ENCODE measurements around the gene SYNJ2.

Gene SYNJ2

DNA sequence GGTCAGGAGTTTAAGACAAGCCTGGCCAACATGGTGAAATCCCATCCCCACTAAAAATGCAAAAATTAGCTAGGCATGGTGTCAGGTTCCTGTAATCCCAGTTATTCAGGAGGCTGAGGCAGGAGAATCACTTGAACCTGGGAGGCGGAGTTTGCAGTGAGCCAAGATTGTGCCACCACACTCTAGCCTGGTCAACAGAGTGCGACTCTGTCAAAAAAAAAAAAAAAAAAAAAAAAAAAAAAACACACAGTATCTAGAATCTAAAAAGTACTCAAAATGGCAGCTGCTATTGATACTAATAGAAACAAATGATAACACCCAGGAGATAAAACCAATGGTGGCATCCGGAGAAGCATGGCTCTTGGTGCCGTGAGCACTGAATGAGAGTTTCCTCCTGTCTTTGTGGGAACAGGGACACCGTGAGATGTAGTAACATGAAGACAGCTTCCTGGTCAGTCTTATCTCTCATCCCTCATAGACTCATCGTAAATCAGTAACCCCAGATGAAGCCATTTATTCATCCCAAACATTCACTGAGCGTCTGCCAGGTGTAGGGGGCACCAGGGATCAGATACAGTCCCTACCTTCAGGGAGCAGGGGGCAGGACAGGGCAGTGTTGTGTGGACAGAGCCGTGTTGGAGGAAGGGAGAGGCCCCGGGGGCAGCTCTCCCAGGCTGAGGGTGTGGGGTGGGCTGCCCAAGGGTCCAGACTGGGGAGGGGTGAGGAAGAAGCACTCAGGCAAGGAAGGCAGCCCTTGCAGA lies 66.1 kb downstream of the SYNJ2 start:
- peaks cover 38% of the 10 kb centered on the region for H3K36me3 Mint-ChIP-seq (ENCODE audit: low read depth)
- no peak overlapping the region for H3K4me3 Mint-ChIP-seq
- H3K27me3 Mint-ChIP-seq (ENCODE audit: low read depth), result no peaks in the 10 kb centered on the region
- peak overlapping the region; percentile 86 for H3K27ac Mint-ChIP-seq
- peaks cover 21% of the 10 kb centered on the region for H3K4me1 Mint-ChIP-seq (ENCODE audit: low read depth)
- H3K9me3 Mint-ChIP-seq, result no peaks in the 10 kb centered on the region

GRCh38 chr6:158048589-158048988 lies 66.9 kb downstream of the SYNJ2 start:
- Mint-ChIP-seq H3K9me3 (no peaks in the 10 kb centered on the region), H3K36me3 (ENCODE audit: low read depth) (peaks cover 40% of the 10 kb centered on the region), H3K4me1 (ENCODE audit: low read depth) (peaks cover 25% of the 10 kb centered on the region), H3K4me3 (no peak overlapping the region), H3K27ac (no peak overlapping the region), H3K27me3 (ENCODE audit: low read depth) (no peaks in the 10 kb centered on the region)

DNA sequence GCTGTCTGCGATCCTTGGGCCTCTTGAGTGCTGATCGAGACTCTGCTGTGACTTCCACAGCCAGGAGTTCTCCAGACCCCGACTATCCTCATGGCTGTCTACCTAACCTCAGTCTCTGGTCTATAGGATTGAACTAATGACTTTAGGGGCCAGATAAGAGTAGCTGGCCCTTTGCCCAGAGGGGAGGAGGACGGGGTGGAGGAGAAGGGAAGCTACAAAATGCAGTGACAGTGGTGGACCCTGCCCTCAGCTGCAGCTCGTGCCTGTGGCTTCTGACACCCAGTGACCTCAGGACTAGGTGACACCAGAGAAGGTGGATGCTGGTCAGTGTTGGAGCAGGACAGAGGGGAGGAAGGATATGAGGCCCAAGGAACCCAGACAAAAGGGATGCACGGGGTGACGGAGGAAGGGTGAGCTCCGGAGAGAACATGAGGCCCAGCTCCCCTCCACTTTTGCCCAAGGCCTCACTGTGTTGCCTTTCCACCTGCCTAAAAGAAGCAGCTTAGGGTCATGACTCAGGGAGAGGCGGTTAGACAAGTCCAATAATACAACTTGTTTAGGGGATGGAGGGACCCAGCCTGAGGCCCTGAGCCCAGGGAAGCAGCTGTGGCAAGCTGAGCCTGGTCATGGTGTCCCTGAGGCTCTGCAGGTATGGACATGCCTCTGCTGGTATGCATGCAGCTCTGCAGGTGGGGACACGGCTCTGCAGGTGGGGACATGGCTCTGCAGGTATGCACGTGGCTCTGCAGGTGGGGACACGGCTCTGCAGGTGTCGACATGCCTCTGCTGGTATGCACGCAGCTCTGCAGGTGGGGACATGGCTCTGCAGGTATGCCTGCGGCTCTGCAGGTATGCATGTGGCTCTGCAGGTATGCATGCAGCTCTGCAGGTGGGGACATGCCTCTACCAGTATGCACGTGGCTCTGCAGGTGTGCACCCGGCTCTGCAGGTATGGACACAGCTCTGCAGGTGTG lies 67.7 kb downstream of the SYNJ2 start:
- H3K4me3 Mint-ChIP-seq, result no peak overlapping the region
- no peak overlapping the region for H3K27ac Mint-ChIP-seq

GRCh38 chr6:158050107-158050735 lies 68.6 kb downstream of the SYNJ2 start:
- Mint-ChIP-seq H3K27me3 (ENCODE audit: low read depth) (no peaks in the 10 kb centered on the region), H3K4me1 (ENCODE audit: low read depth) (peaks cover 28% of the 10 kb centered on the region), H3K4me3 (no peak overlapping the region), H3K9me3 (no peaks in the 10 kb centered on the region), H3K27ac (no peak overlapping the region), H3K36me3 (ENCODE audit: low read depth) (peaks cover 43% of the 10 kb centered on the region)

More for the DNA sequence above, 67.7 kb downstream of the SYNJ2 start:
- peaks cover 25% of the 10 kb centered on the region for H3K4me1 Mint-ChIP-seq (ENCODE audit: low read depth)
- H3K9me3 Mint-ChIP-seq, result no peaks in the 10 kb centered on the region
- H3K36me3 Mint-ChIP-seq (ENCODE audit: low read depth), result peaks cover 41% of the 10 kb centered on the region
- no peaks in the 10 kb centered on the region for H3K27me3 Mint-ChIP-seq (ENCODE audit: low read depth)

- no peaks in the 10 kb centered on the region for H3K27me3 Mint-ChIP-seq (ENCODE audit: low read depth)
- H3K4me3 Mint-ChIP-seq, result no peak overlapping the region
- H3K27ac Mint-ChIP-seq, result no peak overlapping the region
- H3K4me1 Mint-ChIP-seq (ENCODE audit: low read depth), result peaks cover 29% of the 10 kb centered on the region
- H3K36me3 Mint-ChIP-seq (ENCODE audit: low read depth), result peaks cover 38% of the 10 kb centered on the region
- H3K9me3 Mint-ChIP-seq, result no peaks in the 10 kb centered on the region
Observed at GRCh38 chr6:158050955-158051354, 69.3 kb downstream of the SYNJ2 start.

- H3K4me3 Mint-ChIP-seq, result no peak overlapping the region
- H3K27ac Mint-ChIP-seq, result no peak overlapping the region
- H3K9me3 Mint-ChIP-seq, result no peaks in the 10 kb centered on the region
- H3K4me1 Mint-ChIP-seq (ENCODE audit: low read depth), result peaks cover 27% of the 10 kb centered on the region
- peaks cover 31% of the 10 kb centered on the region for H3K36me3 Mint-ChIP-seq (ENCODE audit: low read depth)
- no peaks in the 10 kb centered on the region for H3K27me3 Mint-ChIP-seq (ENCODE audit: low read depth)
Observed at GRCh38 chr6:158051968-158052367, 70.3 kb downstream of the SYNJ2 start.

DNA sequence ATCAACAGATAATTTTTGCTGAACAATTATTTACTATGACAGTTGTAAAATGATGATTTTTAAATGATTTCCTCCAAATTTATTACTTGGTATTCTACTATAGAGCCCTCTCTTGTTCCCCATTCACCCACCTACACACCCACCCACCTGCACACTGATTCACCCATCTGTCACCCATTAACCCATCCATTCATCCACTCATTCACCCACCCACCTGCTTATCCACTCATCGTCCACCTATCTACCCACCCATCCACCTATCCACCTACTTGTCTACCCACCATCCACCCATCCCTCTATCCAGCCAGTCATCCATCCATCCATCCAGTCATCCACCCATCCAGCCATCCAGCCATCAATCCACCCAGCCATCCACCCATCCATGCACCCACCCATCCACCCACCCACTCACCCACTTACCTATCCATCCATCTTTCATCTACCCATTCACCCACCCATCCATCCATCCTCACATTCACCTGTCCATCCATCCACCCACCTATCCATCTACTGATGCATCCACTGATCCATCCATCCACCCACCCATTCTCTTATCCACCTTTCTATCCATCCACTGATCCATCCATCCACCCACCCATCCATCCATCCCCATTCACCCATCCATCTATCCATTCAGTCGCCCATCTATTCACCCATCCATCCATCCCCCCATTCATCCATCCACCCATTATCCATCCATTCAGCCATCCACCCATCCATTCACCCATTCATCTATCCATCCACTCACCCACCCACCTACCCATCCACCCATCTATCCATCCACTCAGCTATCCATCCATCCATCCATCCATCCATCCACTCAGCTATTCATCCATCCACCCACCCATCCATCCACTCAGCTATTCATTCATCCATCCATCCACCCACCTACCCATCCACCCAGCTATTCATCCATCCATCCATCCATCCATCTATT lies 72.0 kb downstream of the SYNJ2 start:
- Mint-ChIP-seq H3K27ac (no peak overlapping the region), H3K36me3 (ENCODE audit: low read depth) (peaks cover 26% of the 10 kb centered on the region), H3K4me3 (no peak overlapping the region), H3K9me3 (no peaks in the 10 kb centered on the region), H3K27me3 (ENCODE audit: low read depth) (no peaks in the 10 kb centered on the region), H3K4me1 (ENCODE audit: low read depth) (peaks cover 31% of the 10 kb centered on the region)

DNA sequence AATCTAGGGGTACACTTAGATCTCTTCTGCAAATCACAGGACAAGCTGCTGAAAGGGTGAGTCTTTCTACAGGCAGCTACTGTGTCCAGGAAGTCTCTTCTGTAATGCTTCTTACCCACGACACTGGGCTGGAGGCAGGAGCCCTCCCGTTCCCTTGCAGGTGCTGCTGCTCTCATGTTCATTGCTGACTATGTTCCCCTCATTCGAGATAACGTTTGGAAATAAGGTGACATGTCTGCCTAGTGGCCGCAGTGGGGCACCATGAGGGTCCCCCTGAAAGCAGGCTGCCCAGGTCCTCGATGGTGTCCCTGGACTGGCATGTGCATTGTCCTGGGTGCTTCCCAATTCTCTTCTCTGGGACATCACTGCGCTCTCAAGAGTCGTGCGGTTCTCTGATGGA lies 74.7 kb downstream of the SYNJ2 start:
- Mint-ChIP-seq H3K27me3 (ENCODE audit: low read depth) (no peaks in the 10 kb centered on the region), H3K9me3 (no peaks in the 10 kb centered on the region), H3K36me3 (ENCODE audit: low read depth) (peaks cover 31% of the 10 kb centered on the region), H3K4me1 (ENCODE audit: low read depth) (peaks cover 38% of the 10 kb centered on the region), H3K4me3 (no peak overlapping the region), H3K27ac (peak overlapping the region; percentile 43)

GRCh38 chr6:158056804-158057203 lies 75.1 kb downstream of the SYNJ2 start:
- Mint-ChIP-seq H3K27me3 (ENCODE audit: low read depth) (no peaks in the 10 kb centered on the region), H3K4me3 (no peak overlapping the region), H3K36me3 (ENCODE audit: low read depth) (peaks cover 31% of the 10 kb centered on the region), H3K9me3 (no peaks in the 10 kb centered on the region), H3K4me1 (ENCODE audit: low read depth) (peaks cover 38% of the 10 kb centered on the region), H3K27ac (no peak overlapping the region)

- Mint-ChIP-seq H3K36me3 (ENCODE audit: low read depth) (peaks cover 29% of the 10 kb centered on the region), H3K27ac (peak overlapping the region; percentile 10), H3K4me1 (ENCODE audit: low read depth) (peaks cover 38% of the 10 kb centered on the region), H3K4me3 (no peak overlapping the region), H3K9me3 (no peaks in the 10 kb centered on the region), H3K27me3 (ENCODE audit: low read depth) (no peaks in the 10 kb centered on the region)
Observed at GRCh38 chr6:158057213-158057987, 75.7 kb downstream of the SYNJ2 start.

DNA sequence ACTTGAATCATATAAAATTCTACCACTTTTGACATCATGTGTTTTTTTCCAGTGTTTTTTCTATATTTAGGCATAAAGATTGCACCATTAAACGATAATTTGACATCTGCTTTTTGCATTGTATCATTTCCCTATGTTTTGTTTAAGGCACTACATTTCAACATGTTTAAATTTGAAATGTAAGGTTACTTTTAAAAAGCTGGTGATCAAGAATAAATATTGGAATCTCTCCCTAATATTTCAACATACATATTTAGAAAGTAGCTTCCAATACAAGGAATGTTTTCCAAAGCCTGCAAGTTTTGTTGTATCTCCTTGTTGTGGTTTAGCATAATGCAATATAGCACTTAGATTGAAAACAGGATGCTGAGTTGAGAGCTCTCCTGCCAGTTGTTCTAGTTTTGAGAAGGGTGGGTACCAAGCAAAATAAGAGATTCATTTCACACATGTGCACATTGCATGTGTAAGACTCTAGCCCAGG lies 76.5 kb downstream of the SYNJ2 start:
- H3K9me3 Mint-ChIP-seq, result no peaks in the 10 kb centered on the region
- peaks cover 25% of the 10 kb centered on the region for H3K36me3 Mint-ChIP-seq (ENCODE audit: low read depth)
- H3K27me3 Mint-ChIP-seq (ENCODE audit: low read depth), result no peaks in the 10 kb centered on the region
- H3K27ac Mint-ChIP-seq, result no peak overlapping the region
- no peak overlapping the region for H3K4me3 Mint-ChIP-seq
- peaks cover 38% of the 10 kb centered on the region for H3K4me1 Mint-ChIP-seq (ENCODE audit: low read depth)

DNA sequence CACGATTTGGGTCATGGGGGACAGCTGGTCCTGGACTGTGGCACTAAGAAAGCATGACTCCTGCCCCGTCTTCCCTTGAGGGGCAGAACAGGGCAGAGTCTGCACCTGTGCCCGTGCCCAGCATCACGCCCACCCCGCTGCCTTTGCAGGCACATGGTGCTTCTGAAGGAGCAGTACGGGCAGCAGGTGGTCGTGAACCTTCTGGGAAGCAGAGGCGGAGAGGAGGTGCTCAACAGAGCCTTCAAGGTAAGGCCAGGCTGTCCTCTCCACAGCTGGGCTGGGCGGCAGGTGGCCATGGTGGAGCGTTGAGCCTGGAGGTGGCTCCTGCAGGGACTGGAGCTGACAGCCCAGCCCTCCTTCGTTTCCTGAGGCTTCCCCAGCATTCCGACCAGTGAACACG lies 77.4 kb downstream of the SYNJ2 start:
- peaks cover 35% of the 10 kb centered on the region for H3K4me1 Mint-ChIP-seq (ENCODE audit: low read depth)
- no peaks in the 10 kb centered on the region for H3K9me3 Mint-ChIP-seq
- no peaks in the 10 kb centered on the region for H3K27me3 Mint-ChIP-seq (ENCODE audit: low read depth)
- H3K27ac Mint-ChIP-seq, result no peak overlapping the region
- H3K36me3 Mint-ChIP-seq (ENCODE audit: low read depth), result peaks cover 22% of the 10 kb centered on the region
- no peak overlapping the region for H3K4me3 Mint-ChIP-seq
